Epithelial cell of alveolus of lung (primary cell): ENCODE results near the gene TGFB2. TPM values are rescaled to one million over a fixed set of nuclear protein-coding genes. Genes with fewer than 3 reads are reported as not detected.

Experiments used
- total RNA-seq: library from RNA; depleted of rRNA; stranded (reverse); fragments of >200 nt; gene quantifications from 2 replicates; pipeline ENCODE4 v1.2.1, GENCODE V29; 2015

TGFB2 gene
- 5.0 and 27.2 TPM in 2 replicates for total RNA-seq

DNA sequence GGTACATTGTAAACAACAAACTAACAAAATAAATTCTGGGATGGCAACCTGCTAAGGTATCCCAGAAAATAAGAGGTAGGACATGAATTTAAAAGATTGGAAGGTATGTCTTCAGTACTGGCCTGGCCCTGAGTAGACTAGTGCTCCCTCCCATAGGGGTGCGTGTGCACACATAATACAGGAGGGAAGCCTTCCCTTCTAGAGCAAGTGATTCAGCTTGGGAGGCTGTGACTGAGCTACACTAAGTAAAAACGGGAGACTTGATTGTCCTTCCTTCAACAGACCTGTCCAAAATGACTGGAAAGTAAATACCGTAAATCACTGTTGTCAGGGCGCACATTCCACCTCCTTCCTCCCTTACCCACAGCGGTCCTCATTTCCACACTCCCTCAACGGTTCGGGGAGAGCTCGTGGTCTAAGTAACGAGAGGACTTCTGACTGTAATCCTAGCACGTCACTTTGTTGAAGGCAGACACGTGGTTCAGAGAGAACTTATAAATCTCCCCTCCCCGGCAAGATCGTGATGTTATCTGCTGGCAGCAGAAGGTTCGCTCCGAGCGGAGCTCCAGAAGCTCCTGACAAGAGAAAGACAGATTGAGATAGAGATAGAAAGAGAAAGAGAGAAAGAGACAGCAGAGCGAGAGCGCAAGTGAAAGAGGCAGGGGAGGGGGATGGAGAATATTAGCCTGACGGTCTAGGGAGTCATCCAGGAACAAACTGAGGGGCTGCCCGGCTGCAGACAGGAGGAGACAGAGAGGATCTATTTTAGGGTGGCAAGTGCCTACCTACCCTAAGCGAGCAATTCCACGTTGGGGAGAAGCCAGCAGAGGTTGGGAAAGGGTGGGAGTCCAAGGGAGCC lies at the start of gene TGFB2:
Gene TGFB2 (plus strand): TSS at position 523 of the 859 bp plus-strand sequence. CDS start 1,366 bp downstream, outside the sequence.

Other genes with a start within 250 kb of the TGFB2 start
- 1.9 and 5.7 TPM in 2 replicates for gene RRP15, start 60.0 kb upstream of the TGFB2 start, total RNA-seq